Hematopoietic multipotent progenitor cell treated with erythropoietin and hydrocortisone succinate and interleukin-3 and kit ligand, for 4 days (in vitro differentiated cells): Measurements from ENCODE around the gene TSEN34.
"Not testable (repeated sequence)": the region's sequence is repeated elsewhere in the genome, so short reads cannot be mapped to it uniquely, and the experiment has no call there.

Source experiments
- DNase-seq: peaks from one replicate; pipeline ENCODE4 v3.0.0-alpha.2; 2015

The TSEN34 gene

DNA sequence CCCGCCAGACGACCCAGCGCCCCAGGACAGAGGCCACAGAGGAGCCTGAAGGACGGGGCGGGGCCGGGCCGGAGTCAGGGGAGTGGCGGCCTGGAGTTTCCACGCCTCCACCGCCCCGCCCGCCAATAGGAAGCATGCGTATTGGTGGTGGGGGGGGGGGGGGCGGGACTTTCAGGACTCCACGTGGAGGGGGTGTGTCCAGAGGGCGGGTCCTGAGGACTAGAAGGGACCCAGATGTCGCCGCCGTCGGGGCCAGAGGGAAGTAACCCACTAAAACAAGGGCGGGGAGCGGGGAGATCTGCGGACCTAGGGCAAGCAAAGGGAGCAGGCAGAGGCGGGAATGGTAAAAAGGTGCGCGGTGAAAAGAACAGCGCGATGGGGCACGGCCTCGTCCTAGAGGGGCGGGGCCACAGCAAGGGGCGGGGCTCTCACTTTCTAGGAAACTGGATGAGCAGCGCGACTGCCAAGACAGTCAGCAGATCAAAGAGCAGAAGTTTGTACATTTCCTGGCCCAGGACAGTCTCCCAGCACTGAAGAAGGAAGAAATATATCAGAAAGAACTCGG is 28.8 kb upstream of the TSEN34 start:
- peak; percentile 95 for DNase-seq

- no peak for DNase-seq
Measured at GRCh38 chr19:54162884-54163283, 28.2 kb upstream of the TSEN34 start.

GRCh38 chr19:54164369-54165068 is 26.6 kb upstream of the TSEN34 start:
- DNase-seq: peak; percentile 81

GRCh38 chr19:54165222-54165621 is 25.9 kb upstream of the TSEN34 start:
- no peak for DNase-seq

DNA sequence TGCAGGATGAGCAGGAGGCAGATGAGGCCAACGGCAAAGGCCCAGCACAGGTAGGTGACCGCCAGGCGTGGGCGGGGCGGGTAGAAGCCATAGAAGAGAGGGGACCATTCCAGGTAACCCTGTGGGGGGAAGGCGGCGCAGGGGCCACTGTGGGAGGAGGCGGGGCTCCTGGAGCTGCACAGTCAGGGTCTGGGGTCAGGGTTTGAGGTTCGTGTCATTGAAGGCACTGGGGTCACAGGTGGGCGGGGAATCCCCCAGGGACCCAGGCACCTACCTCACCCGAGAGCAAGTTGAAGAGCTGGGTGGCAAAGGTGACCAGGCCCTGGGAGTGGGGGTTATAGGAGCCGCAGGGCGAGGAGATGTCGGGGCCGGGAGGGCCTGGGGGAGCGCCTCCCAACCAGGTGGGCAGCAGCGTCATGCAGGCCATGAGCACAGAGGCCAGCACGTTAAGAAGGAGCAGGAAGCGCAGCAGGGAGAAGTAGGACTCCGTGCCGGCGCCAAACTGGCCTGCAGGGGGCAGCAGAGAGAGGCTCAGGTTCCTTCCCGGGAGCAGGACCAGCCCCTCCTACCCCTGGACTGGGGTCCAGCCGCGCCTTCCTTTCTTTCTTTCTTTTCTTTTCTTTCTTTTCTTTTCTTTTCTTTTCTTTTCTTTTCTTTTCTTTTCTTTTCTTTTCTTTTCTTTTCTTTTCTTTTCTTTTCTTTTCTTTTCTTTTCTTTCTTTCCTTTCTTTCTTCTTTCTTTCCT is 22.8 kb upstream of the TSEN34 start:
- DNase-seq: peak; percentile 95

DNA sequence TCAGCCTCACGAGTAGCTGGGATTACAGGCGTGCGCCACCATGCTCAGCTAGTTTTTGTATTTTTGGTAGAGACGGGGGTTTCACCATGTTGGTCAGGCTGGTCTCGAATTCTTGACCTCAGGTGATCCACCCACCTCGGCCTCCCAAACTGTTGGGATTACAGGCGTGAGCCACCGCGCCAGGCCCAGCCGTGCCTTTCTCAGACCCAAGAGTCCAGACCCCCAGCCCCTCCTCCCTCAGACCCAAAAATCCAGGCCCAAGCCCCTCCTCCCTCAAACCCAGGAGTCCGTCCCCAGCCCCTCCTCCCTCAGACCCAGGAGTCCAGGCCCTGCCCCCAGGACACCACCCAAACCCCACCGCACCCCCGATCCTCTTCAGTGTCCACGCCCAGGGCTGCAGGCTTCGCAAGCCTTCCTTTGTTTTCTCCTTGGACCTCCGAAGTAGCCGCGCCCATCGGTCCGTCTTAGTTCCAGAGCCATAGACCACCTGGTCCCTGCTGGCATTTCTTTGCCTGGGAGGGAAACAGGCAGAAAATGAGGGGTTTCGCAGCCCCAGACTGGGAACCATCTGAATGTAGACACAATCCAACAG is 21.9 kb upstream of the TSEN34 start:
- no peak for DNase-seq

DNA sequence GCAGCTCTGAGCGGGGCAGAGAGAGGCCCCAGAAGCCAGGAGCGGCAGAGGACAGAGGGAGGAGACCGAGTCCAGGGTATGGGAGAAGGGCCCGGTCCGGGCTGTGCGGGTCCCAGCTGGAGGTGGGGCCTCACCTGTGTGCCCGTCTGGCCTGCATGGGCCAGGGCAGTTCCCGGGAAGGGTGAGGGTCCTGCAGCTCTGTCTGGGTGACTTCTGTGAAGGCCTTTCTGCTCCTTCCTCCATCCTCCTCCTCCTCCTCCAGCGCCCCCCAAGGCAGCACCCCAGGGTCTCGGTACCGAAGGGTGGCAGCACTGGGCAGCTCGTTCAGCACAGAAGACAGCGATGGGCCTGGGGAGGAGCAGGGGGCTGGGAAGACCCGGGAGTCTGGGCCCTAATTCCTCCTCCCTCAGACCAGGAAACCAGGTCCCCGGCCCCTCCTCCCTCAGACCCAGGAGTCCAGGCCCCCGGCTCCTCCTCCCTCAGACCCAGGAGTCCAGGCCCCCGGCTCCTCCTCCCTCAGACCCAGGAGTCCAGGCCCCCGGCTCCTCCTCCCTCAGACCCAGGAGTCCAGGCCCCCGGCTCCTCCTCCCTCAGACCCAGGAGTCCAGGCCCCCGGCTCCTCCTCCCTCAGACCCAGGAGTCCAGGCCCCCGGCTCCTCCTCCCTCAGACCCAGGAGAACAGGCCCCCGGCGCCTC is 19.2 kb upstream of the TSEN34 start:
- DNase-seq: not testable (repeated sequence)

GRCh38 chr19:54172471-54173358 is 18.4 kb upstream of the TSEN34 start, which contains the start of gene TMC4:
TSS of gene TMC4 (minus strand) at chr19:54173160. CDS start at chr19:54173117, 43 bp downstream.
- DNase-seq: no peak

DNA sequence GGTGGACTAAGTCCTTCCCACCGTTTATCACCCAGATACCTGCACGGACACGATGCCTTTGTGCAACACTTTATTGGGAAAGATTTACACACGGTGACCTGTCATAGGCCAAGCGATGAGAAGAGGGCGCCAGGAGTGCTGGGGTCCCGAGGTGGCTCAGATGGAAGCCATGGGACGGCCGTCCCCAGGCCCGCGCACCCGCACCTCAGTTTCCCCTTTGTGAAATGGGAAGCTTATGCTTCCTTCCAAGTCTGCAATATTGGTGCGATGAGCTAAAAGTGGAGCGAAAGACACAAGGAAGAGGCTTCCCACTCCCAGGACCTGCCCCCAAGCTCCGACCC is 17.8 kb upstream of the TSEN34 start:
- DNase-seq: no peak

DNA sequence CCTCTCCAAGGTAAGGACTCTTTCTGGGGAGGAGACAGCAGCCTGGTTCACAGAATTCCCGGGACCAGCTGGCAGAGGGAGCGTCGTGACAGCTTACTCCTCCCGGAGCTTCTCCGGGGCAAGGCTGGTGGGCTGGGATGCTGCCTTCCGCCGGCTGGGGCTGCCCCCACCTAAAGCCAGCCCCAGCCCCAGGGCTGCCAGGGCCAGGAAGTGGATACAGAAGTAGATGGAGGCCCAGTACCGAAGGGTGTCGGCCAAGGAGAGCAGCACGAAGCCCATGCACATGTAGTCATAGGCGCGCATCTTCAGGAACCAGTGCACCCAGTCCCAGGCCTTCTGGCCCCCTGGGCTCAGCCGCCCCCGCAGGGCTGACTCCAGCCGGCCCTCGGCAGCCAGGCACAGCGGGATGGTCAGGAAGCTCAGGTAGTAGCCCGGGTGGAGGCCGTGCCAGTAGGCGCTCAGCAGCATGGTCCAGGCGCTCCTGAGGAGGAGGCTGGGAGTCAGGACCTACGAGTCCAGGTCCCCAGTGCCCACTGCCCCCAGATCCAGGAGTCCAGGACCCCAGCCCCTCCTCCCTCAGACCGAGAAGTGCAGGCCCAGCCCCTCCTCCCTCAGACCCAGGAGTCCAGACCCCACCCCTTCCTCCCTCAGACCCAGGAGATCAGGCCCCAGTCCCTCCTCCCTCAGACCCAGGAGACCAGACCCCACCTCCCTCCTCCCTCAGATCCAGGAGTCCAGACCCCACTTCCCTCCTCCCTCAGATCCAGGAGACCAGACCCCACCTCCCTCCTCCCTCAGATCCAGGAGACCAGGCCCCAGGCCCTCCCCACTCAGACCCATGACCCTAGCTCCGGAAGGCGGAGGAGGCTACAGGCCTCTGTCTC is 16.9 kb upstream of the TSEN34 start:
- DNase-seq: no peak

GRCh38 chr19:54178581-54179261 is 12.4 kb upstream of the TSEN34 start:
- peak; percentile 64 for DNase-seq

GRCh38 chr19:54179262-54179852 is 11.8 kb upstream of the TSEN34 start:
- DNase-seq: no peak

GRCh38 chr19:54179921-54180461 is 11.1 kb upstream of the TSEN34 start:
- DNase-seq: peak; percentile 66

GRCh38 chr19:54180691-54181091 is 10.4 kb upstream of the TSEN34 start:
- no peak for DNase-seq

GRCh38 chr19:54181894-54182293 is 9.2 kb upstream of the TSEN34 start:
- not testable (repeated sequence) for DNase-seq

GRCh38 chr19:54183431-54183830 is 7.7 kb upstream of the TSEN34 start:
- DNase-seq: no peak

- DNase-seq: no peak
Measured at GRCh38 chr19:54186351-54186750, 4.8 kb upstream of the TSEN34 start.

- DNase-seq: no peak
Measured at GRCh38 chr19:54186934-54187381, 4.2 kb upstream of the TSEN34 start.

DNA sequence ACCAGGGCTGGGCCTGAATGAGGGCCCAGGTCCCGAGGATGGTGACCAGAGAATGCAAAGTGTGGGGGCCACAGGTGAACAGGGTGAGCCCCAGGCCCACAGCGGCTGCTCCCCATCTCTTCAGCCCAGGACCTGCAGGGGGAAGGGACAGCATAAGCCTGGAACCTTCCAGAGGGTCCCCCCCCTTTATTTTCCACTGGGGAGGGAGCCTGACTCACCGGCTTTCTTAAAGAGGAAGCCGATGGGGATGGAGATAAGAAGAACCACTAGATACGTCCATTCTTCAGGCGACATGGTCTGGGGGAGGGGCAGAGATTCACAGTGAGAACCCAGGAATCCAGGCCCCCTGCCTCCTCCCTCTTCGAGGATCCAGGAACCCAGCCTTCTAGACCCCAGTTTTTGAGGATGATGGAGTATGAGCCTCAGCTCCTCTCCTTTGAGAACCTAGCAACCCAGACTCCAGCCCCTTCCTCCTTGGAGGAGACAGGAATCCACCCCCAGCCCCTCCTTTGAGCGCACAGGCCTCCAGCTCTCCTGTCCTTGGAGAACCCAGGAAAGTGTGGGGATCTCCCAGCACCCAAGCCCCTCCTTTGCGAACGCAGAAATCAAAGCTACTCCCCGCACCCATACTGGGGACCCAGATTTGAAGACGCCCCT is 2.8 kb upstream of the TSEN34 start:
- peak; percentile 95 for DNase-seq
